HG03575 (cell line): Measurements from ENCODE around the gene MAP7D2.

Experiments
- ATAC-seq: cut with Tn5 transposase; IDR thresholded peaks from one replicate; pipeline ENCODE4 v1.9.1; 2021; ENCODE audit not compliant: unreplicated experiment, insufficient number of reproducible peaks, low FRiP score; ENCODE audit errors: extremely low read depth

Gene MAP7D2

GRCh38 chrX:20118065-20118824 lies 1.5 kb upstream of the MAP7D2 start:
- no peak for ATAC-seq

- no peak for ATAC-seq
Measured at GRCh38 chrX:20116087-20116576, 575 bp downstream of the MAP7D2 start.

- no peak for ATAC-seq
Measured at GRCh38 chrX:20112022-20112774, 4.5 kb downstream of the MAP7D2 start.

GRCh38 chrX:20111271-20111670 lies 5.4 kb downstream of the MAP7D2 start:
- no peak for ATAC-seq

- ATAC-seq: no peak
Measured at GRCh38 chrX:20101934-20102581, 14.6 kb downstream of the MAP7D2 start.

GRCh38 chrX:20091499-20091898 lies 25.2 kb downstream of the MAP7D2 start:
- no peak for ATAC-seq

GRCh38 chrX:20089845-20090244 lies 26.9 kb downstream of the MAP7D2 start:
- no peak for ATAC-seq

- no peak for ATAC-seq
Measured at GRCh38 chrX:20080277-20080676, 36.4 kb downstream of the MAP7D2 start.

- ATAC-seq: no peak
Measured at GRCh38 chrX:20071511-20072079, 45.1 kb downstream of the MAP7D2 start.

GRCh38 chrX:20067709-20068561 lies 48.8 kb downstream of the MAP7D2 start:
- no peak for ATAC-seq

GRCh38 chrX:20066968-20067708 lies 49.6 kb downstream of the MAP7D2 start:
- no peak for ATAC-seq

- ATAC-seq: no peak
Measured at GRCh38 chrX:20063716-20064351, 52.9 kb downstream of the MAP7D2 start.

- ATAC-seq: no peak
Measured at GRCh38 chrX:20063153-20063552, 53.6 kb downstream of the MAP7D2 start.

- no peak for ATAC-seq
Measured at GRCh38 chrX:20061855-20062254, 54.9 kb downstream of the MAP7D2 start.

- ATAC-seq: no peak
Measured at GRCh38 chrX:20060961-20061748, 55.6 kb downstream of the MAP7D2 start.

- ATAC-seq: no peak
Measured at GRCh38 chrX:20059467-20060128, 57.1 kb downstream of the MAP7D2 start.
